Measurements from ENCODE around the gene ATP8B3.

GRCh38 chr19:1832046-1832663 is 20.1 kb upstream of the ATP8B3 start:
- TF ChIP-seq CTCF (IDR thresholded peaks at IDR 0.05) (no peak), POLR2AphosphoS5 (IDR thresholded peaks at IDR 0.05) (no peak)
